NOMO-1 (cell line): ENCODE data around the gene CIAO2B.
"Not testable (repeated sequence)": the region's sequence is repeated elsewhere in the genome, so short reads cannot be mapped to it uniquely, and the experiment has no call there.

Experiments used
- DNase-seq, 2 experiments: peaks; one replicate each; lab custom pipeline; 2025; ENCODE audit not compliant: unreplicated experiment in 2 of 2; lab: John Stamatoyannopoulos, UW

The CIAO2B gene

GRCh38 chr16:66934138-66934838 is at the start of gene CIAO2B:
TSS of gene CIAO2B (minus strand) at chr16:66934402. CDS start at chr16:66934364, 38 bp downstream.
- peak; percentile 69 to 70 for DNase-seq

GRCh38 chr16:66983033-66983432 is 48.8 kb upstream of the CIAO2B start:
- DNase-seq = no peak

- no peak for DNase-seq
These were observed 45.0 kb upstream of the CIAO2B start for GRCh38 chr16:66979011-66979717.

- DNase-seq = peak; percentile 69 to 77
These were observed 43.3 kb upstream of the CIAO2B start for GRCh38 chr16:66977341-66978113.

- DNase-seq = no peak
These were observed 42.5 kb upstream of the CIAO2B start for GRCh38 chr16:66976746-66977145.

- DNase-seq = no peak
These were observed 41.2 kb upstream of the CIAO2B start for GRCh38 chr16:66975302-66975893.

GRCh38 chr16:66974932-66975246 is 40.7 kb upstream of the CIAO2B start:
- not testable (repeated sequence) for DNase-seq

- not testable (repeated sequence) for DNase-seq
These were observed 40.1 kb upstream of the CIAO2B start for GRCh38 chr16:66974156-66974931.

- no peak for DNase-seq
These were observed 39.5 kb upstream of the CIAO2B start for GRCh38 chr16:66973716-66974115.

- no peak for DNase-seq
These were observed 38.8 kb upstream of the CIAO2B start for GRCh38 chr16:66972983-66973382.

GRCh38 chr16:66970775-66971720 is 36.8 kb upstream of the CIAO2B start:
- DNase-seq = no peak

GRCh38 chr16:66968847-66969246 is 34.6 kb upstream of the CIAO2B start:
- DNase-seq = no peak

GRCh38 chr16:66964049-66964448 is 29.8 kb upstream of the CIAO2B start:
- DNase-seq = no peak

- no peak for DNase-seq
These were observed 27.7 kb upstream of the CIAO2B start for GRCh38 chr16:66961914-66962313.

GRCh38 chr16:66961065-66961744 is 27.0 kb upstream of the CIAO2B start, which contains the start of gene CES3:
TSS of gene CES3 (plus strand) at chr16:66961266. CDS start at chr16:66961308, 42 bp downstream.
- peak; percentile 46 to 60 for DNase-seq

GRCh38 chr16:66960270-66960669 is 26.1 kb upstream of the CIAO2B start:
- DNase-seq = no peak

GRCh38 chr16:66959704-66960161 is 25.5 kb upstream of the CIAO2B start:
- peak; percentile 42 to 45 for DNase-seq

GRCh38 chr16:66958857-66959703 is 24.9 kb upstream of the CIAO2B start:
- DNase-seq = no peak
